Measurements from ENCODE around the gene ARL13A. TPM values are rescaled to one million over a fixed set of nuclear protein-coding genes. Genes with fewer than 3 reads are reported as not detected.
"Not testable (repeated sequence)": the region's sequence is repeated elsewhere in the genome, so short reads cannot be mapped to it uniquely, and the experiment has no call there.

Gene ARL13A
- total and polyA plus RNA-seq, 7 experiments from 2014 or later = not detected

- POLR2A ChIA-PET = no interaction called here
These were observed 39.6 kb downstream of the ARL13A start for GRCh38 chrX:101009090-101009489.

GRCh38 chrX:101012031-101012430, 42.5 kb downstream of the ARL13A start:
- H3K27me3 ChIP-seq (ENCODE audit: control insufficient read depth in 2 of 2, insufficient read depth in 2 of 2, low read length in 2 of 2); H3K4me3 Mint-ChIP-seq; H3K4me1 Mint-ChIP-seq; intact Hi-C loops (cut with micrococcal nuclease); H3K9me3 ChIP-seq (ENCODE audit: control insufficient read depth in 2 of 3, low read length in 3 of 3); H3K27ac Mint-ChIP-seq; H3K27me3 Mint-ChIP-seq; H3K9me3 Mint-ChIP-seq; CTCF ChIA-PET; H3K4me1 ChIP-seq (ENCODE audit: control insufficient read depth in 2 of 2, insufficient read depth in 2 of 2, low read length in 2 of 2); H3K27ac ChIP-seq (ENCODE audit: low read depth, low read length); DNase-seq; POLR2A ChIA-PET; ATAC-seq; H3K4me3 ChIP-seq (ENCODE audit: low read length): not testable (repeated sequence)
- H3K36me3 Mint-ChIP-seq = peaks cover 4 to 23% (median 9%) of the 10 kb centered on the region in 5 donors
- H3K36me3 ChIP-seq (ENCODE audit: control insufficient read depth in 2 of 3, insufficient read depth in 3 of 3, low read length in 3 of 3) = peaks cover 0 to 40% (median 5%) of the 10 kb centered on the region in 3 experiments

More at GRCh38 chrX:101009090-101009489, 39.6 kb downstream of the ARL13A start:
- intact Hi-C loops (cut with micrococcal nuclease) = no loop called here
- Mint-ChIP-seq H3K27me3 (no peaks in the 10 kb centered on the region), H3K36me3 (peaks cover 4 to 20% (median 11%) of the 10 kb centered on the region in 5 donors), H3K9me3 (peaks cover 0 to 1% (median 0%) of the 10 kb centered on the region in 11 donors), H3K4me1 (no peaks in the 10 kb centered on the region), H3K27ac (no peak overlapping the region), H3K4me3 (no peak overlapping the region)
- Histone ChIP-seq H3K4me1 (ENCODE audit: control insufficient read depth in 2 of 2, insufficient read depth in 2 of 2, low read length in 2 of 2) (no peaks in the 10 kb centered on the region), H3K4me3 (ENCODE audit: low read length) (no peak overlapping the region), H3K27ac (ENCODE audit: low read depth, low read length) (no peak overlapping the region), H3K36me3 (ENCODE audit: control insufficient read depth in 2 of 3, insufficient read depth in 3 of 3, low read length in 3 of 3) (peaks cover 0 to 33% (median 3%) of the 10 kb centered on the region in 3 experiments), H3K27me3 (ENCODE audit: control insufficient read depth in 2 of 2, insufficient read depth in 2 of 2, low read length in 2 of 2) (no peaks in the 10 kb centered on the region), H3K9me3 (ENCODE audit: control insufficient read depth in 2 of 3, low read length in 3 of 3) (no peaks in the 10 kb centered on the region)
- CTCF ChIA-PET = no interaction called here
- ATAC-seq (no peak), DNase-seq (no peak)

- H3K27ac ChIP-seq (ENCODE audit: low read depth, low read length) = no peak overlapping the region
- no peaks in the 10 kb centered on the region for H3K9me3 ChIP-seq (ENCODE audit: control insufficient read depth in 2 of 3, low read length in 3 of 3)
- no peak overlapping the region for H3K4me3 Mint-ChIP-seq
- peaks cover 0 to 7% (median 4%) of the 10 kb centered on the region in 7 donors for H3K4me1 Mint-ChIP-seq
- CTCF ChIA-PET = interaction anchor here (0.8 kb wide), 1 partner anchor 13 kb away, joined by 3 read pairs; no protein-coding TSS in a partner anchor
- no peaks in the 10 kb centered on the region for H3K27me3 Mint-ChIP-seq
- H3K4me1 ChIP-seq (ENCODE audit: control insufficient read depth in 2 of 2, insufficient read depth in 2 of 2, low read length in 2 of 2) = no peaks in the 10 kb centered on the region
- peaks cover 0 to 1% (median 0%) of the 10 kb centered on the region in 11 donors for H3K9me3 Mint-ChIP-seq
- H3K36me3 Mint-ChIP-seq = peaks cover 0 to 25% (median 21%) of the 10 kb centered on the region in 5 donors
- intact Hi-C loops (cut with micrococcal nuclease) = no loop called here
- H3K4me3 ChIP-seq (ENCODE audit: low read length) = no peak overlapping the region
- DNase-seq (no peak), ATAC-seq (no peak)
- no peaks in the 10 kb centered on the region for H3K27me3 ChIP-seq (ENCODE audit: control insufficient read depth in 2 of 2, insufficient read depth in 2 of 2, low read length in 2 of 2)
- H3K27ac Mint-ChIP-seq = no peak overlapping the region
- H3K36me3 ChIP-seq (ENCODE audit: control insufficient read depth in 2 of 3, insufficient read depth in 3 of 3, low read length in 3 of 3) = peaks cover 0 to 53% (median 11%) of the 10 kb centered on the region in 3 experiments
- POLR2A ChIA-PET = interaction anchor here (1.0 kb wide), 1 partner anchor 14 kb away, joined by 7 read pairs; no protein-coding TSS in a partner anchor
These were observed 52.5 kb downstream of the ARL13A start for GRCh38 chrX:101022020-101022419.

GRCh38 chrX:101025126-101025525, 55.6 kb downstream of the ARL13A start:
- Mint-ChIP-seq H3K27ac (peak overlapping the region in 2 of 9 donors; percentile 5 to 66), H3K4me3 (no peak overlapping the region), H3K9me3 (peaks cover 0 to 2% (median 0%) of the 10 kb centered on the region in 11 donors), H3K27me3 (no peaks in the 10 kb centered on the region), H3K36me3 (peaks cover 7 to 38% (median 32%) of the 10 kb centered on the region in 5 donors), H3K4me1 (peaks cover 5 to 23% (median 8%) of the 10 kb centered on the region in 7 donors)
- ChIA-PET POLR2A (interaction anchor here (0.6 kb wide), 1 partner anchor 145 kb away, joined by 3 read pairs; no protein-coding TSS in a partner anchor), CTCF (no interaction called here)
- Histone ChIP-seq H3K9me3 (ENCODE audit: control insufficient read depth in 2 of 3, low read length in 3 of 3) (no peaks in the 10 kb centered on the region), H3K4me3 (ENCODE audit: low read length) (no peak overlapping the region), H3K36me3 (ENCODE audit: control insufficient read depth in 2 of 3, insufficient read depth in 3 of 3, low read length in 3 of 3) (peaks cover 0 to 44% (median 7%) of the 10 kb centered on the region in 3 experiments), H3K27me3 (ENCODE audit: control insufficient read depth in 2 of 2, insufficient read depth in 2 of 2, low read length in 2 of 2) (no peaks in the 10 kb centered on the region), H3K27ac (ENCODE audit: low read depth, low read length) (no peak overlapping the region), H3K4me1 (ENCODE audit: control insufficient read depth in 2 of 2, insufficient read depth in 2 of 2, low read length in 2 of 2) (no peaks in the 10 kb centered on the region)
- no peak for ATAC-seq
- no peak for DNase-seq
- intact Hi-C loops (cut with micrococcal nuclease) = no loop called here

GRCh38 chrX:101028562-101028961, 59.1 kb downstream of the ARL13A start:
- no peak for ATAC-seq
- peak overlapping the region in 4 of 9 donors; percentile 1 to 68 (median 9) for H3K27ac Mint-ChIP-seq
- CTCF ChIA-PET = no interaction called here

GRCh38 chrX:101029665-101030064, 60.2 kb downstream of the ARL13A start:
- H3K4me1 Mint-ChIP-seq = peaks cover 5 to 20% (median 8%) of the 10 kb centered on the region in 7 donors
- H3K36me3 Mint-ChIP-seq = peaks cover 7 to 31% (median 30%) of the 10 kb centered on the region in 5 donors
- ChIA-PET POLR2A (no interaction called here), CTCF (no interaction called here)
- H3K27ac Mint-ChIP-seq = peak overlapping the region in 2 of 9 donors; percentile 14 to 38
- Histone ChIP-seq H3K36me3 (ENCODE audit: control insufficient read depth in 2 of 3, insufficient read depth in 3 of 3, low read length in 3 of 3) (peaks cover 0 to 22% (median 0%) of the 10 kb centered on the region in 3 experiments), H3K27me3 (ENCODE audit: control insufficient read depth in 2 of 2, insufficient read depth in 2 of 2, low read length in 2 of 2) (no peaks in the 10 kb centered on the region), H3K9me3 (ENCODE audit: control insufficient read depth in 2 of 3, low read length in 3 of 3) (no peaks in the 10 kb centered on the region), H3K4me3 (ENCODE audit: low read length) (no peak overlapping the region), H3K27ac (ENCODE audit: low read depth, low read length) (no peak overlapping the region), H3K4me1 (ENCODE audit: control insufficient read depth in 2 of 2, insufficient read depth in 2 of 2, low read length in 2 of 2) (no peaks in the 10 kb centered on the region)
- no peaks in the 10 kb centered on the region for H3K27me3 Mint-ChIP-seq
- ATAC-seq = no peak
- no peak for DNase-seq
- no peak overlapping the region for H3K4me3 Mint-ChIP-seq
- intact Hi-C loops (cut with micrococcal nuclease) = no loop called here
- H3K9me3 Mint-ChIP-seq = peaks cover 0 to 1% (median 0%) of the 10 kb centered on the region in 11 donors

More at GRCh38 chrX:101028562-101028961, 59.1 kb downstream of the ARL13A start:
- H3K36me3 ChIP-seq (ENCODE audit: control insufficient read depth in 2 of 3, insufficient read depth in 3 of 3, low read length in 3 of 3) = peaks cover 0 to 26% (median 0%) of the 10 kb centered on the region in 3 experiments
- Mint-ChIP-seq H3K36me3 (peaks cover 7 to 31% (median 30%) of the 10 kb centered on the region in 5 donors), H3K9me3 (peaks cover 0 to 1% (median 0%) of the 10 kb centered on the region in 11 donors), H3K4me1 (peaks cover 5 to 20% (median 8%) of the 10 kb centered on the region in 7 donors), H3K4me3 (no peak overlapping the region), H3K27me3 (no peaks in the 10 kb centered on the region)
- DNase-seq = no peak
- no peak overlapping the region for H3K27ac ChIP-seq (ENCODE audit: low read depth, low read length)
- H3K4me3 ChIP-seq (ENCODE audit: low read length) = no peak overlapping the region
- POLR2A ChIA-PET = no interaction called here
- intact Hi-C loops (cut with micrococcal nuclease) = no loop called here
- no peaks in the 10 kb centered on the region for H3K9me3 ChIP-seq (ENCODE audit: control insufficient read depth in 2 of 3, low read length in 3 of 3)
- H3K27me3 ChIP-seq (ENCODE audit: control insufficient read depth in 2 of 2, insufficient read depth in 2 of 2, low read length in 2 of 2) = no peaks in the 10 kb centered on the region
- H3K4me1 ChIP-seq (ENCODE audit: control insufficient read depth in 2 of 2, insufficient read depth in 2 of 2, low read length in 2 of 2) = no peaks in the 10 kb centered on the region

GRCh38 chrX:101037231-101037630, 67.7 kb downstream of the ARL13A start:
- Mint-ChIP-seq H3K4me3 (no peak overlapping the region), H3K9me3 (no peaks in the 10 kb centered on the region), H3K4me1 (peaks cover 0 to 12% (median 0%) of the 10 kb centered on the region in 7 donors), H3K36me3 (peaks cover 0 to 14% (median 5%) of the 10 kb centered on the region in 5 donors), H3K27ac (no peak overlapping the region), H3K27me3 (no peaks in the 10 kb centered on the region)
- ChIA-PET CTCF (no interaction called here), POLR2A (no interaction called here)
- DNase-seq = no peak
- Histone ChIP-seq H3K9me3 (ENCODE audit: control insufficient read depth in 2 of 3, low read length in 3 of 3) (no peaks in the 10 kb centered on the region), H3K4me3 (ENCODE audit: low read length) (no peak overlapping the region), H3K4me1 (ENCODE audit: control insufficient read depth in 2 of 2, insufficient read depth in 2 of 2, low read length in 2 of 2) (no peaks in the 10 kb centered on the region), H3K36me3 (ENCODE audit: control insufficient read depth in 2 of 3, insufficient read depth in 3 of 3, low read length in 3 of 3) (peaks cover 0 to 41% (median 0%) of the 10 kb centered on the region in 3 experiments), H3K27ac (ENCODE audit: low read depth, low read length) (no peak overlapping the region), H3K27me3 (ENCODE audit: control insufficient read depth in 2 of 2, insufficient read depth in 2 of 2, low read length in 2 of 2) (no peaks in the 10 kb centered on the region)
- no peak for ATAC-seq
- intact Hi-C loops (cut with micrococcal nuclease) = no loop called here

Measured in naive thymus-derived CD4-positive, alpha-beta T cell (primary cell).